HG02938 (cell line): ENCODE results near the gene UBR7.
A peak's percentile ranks its signal among the peaks of the same experiment; 100 is the strongest.
"Not testable (repeated sequence)": the region's sequence is repeated elsewhere in the genome, so short reads cannot be mapped to it uniquely, and the experiment has no call there.

Experiments
- ATAC-seq: cut with Tn5 transposase; IDR thresholded peaks from one replicate; pipeline ENCODE4 v1.9.1; 2021; ENCODE audit warnings: mild to moderate bottlenecking, moderate library complexity; ENCODE audit not compliant: unreplicated experiment

The UBR7 gene

GRCh38 chr14:93206793-93207467 is at the start of gene UBR7, which contains the start of gene GON7:
Gene UBR7, plus strand, starts transcription at chr14:93207256. Its CDS starts 36 bp downstream, at chr14:93207292.
Gene GON7, minus strand, starts transcription at chr14:93207065. Its CDS starts 28 bp downstream, at chr14:93207037.
- ATAC-seq: peak; percentile 73

GRCh38 chr14:93158349-93158748 is 48.7 kb upstream of the UBR7 start:
- ATAC-seq: not testable (repeated sequence)

GRCh38 chr14:93159625-93160352 is 47.3 kb upstream of the UBR7 start:
- not testable (repeated sequence) for ATAC-seq

GRCh38 chr14:93160353-93160801 is 46.7 kb upstream of the UBR7 start:
- no peak for ATAC-seq

- no peak for ATAC-seq
Observed at GRCh38 chr14:93161411-93161940, 45.6 kb upstream of the UBR7 start.

- ATAC-seq: no peak
Observed at GRCh38 chr14:93163564-93163963, 43.5 kb upstream of the UBR7 start.

- ATAC-seq: not testable (repeated sequence)
Observed at GRCh38 chr14:93165271-93166265, 41.5 kb upstream of the UBR7 start.

GRCh38 chr14:93168610-93169009 is 38.4 kb upstream of the UBR7 start:
- ATAC-seq: not testable (repeated sequence)

GRCh38 chr14:93169619-93170018 is 37.4 kb upstream of the UBR7 start:
- ATAC-seq: not testable (repeated sequence)

- ATAC-seq: not testable (repeated sequence)
Observed at GRCh38 chr14:93170141-93170540, 36.9 kb upstream of the UBR7 start.

GRCh38 chr14:93171376-93171775 is 35.7 kb upstream of the UBR7 start:
- no peak for ATAC-seq

- ATAC-seq: no peak
Observed at GRCh38 chr14:93173943-93174395, 33.1 kb upstream of the UBR7 start.

GRCh38 chr14:93174731-93175130 is 32.3 kb upstream of the UBR7 start:
- not testable (repeated sequence) for ATAC-seq

- ATAC-seq: no peak
Observed at GRCh38 chr14:93175492-93175891, 31.6 kb upstream of the UBR7 start.

- ATAC-seq: no peak
Observed at GRCh38 chr14:93183596-93184317, 23.3 kb upstream of the UBR7 start.

- ATAC-seq: peak; percentile 72
Observed at GRCh38 chr14:93184391-93185348, 22.4 kb upstream of the UBR7 start, which contains the start of the genes LYSET and MOAP1. Gene LYSET, plus strand, starts transcription at chr14:93185317. Its CDS starts 89 bp downstream, at chr14:93185406. Gene MOAP1, minus strand, starts transcription at chr14:93184897. Its CDS starts 655 bp downstream, at chr14:93184242.

GRCh38 chr14:93185349-93185720 is 21.7 kb upstream of the UBR7 start:
- no peak for ATAC-seq

GRCh38 chr14:93186466-93186865 is 20.6 kb upstream of the UBR7 start:
- no peak for ATAC-seq

- ATAC-seq: no peak
Observed at GRCh38 chr14:93186956-93187355, 20.1 kb upstream of the UBR7 start.
